Ovary (tissue), 9 donors: ENCODE results near the gene PAQR8. TPM values are rescaled to one million over a fixed set of nuclear protein-coding genes. Genes with fewer than 3 reads are reported as not detected.

Experiments
- DNase-seq, 5 donors: peaks; one replicate each; pipeline ENCODE4 v3.0.0-alpha.2; 2019 to 2020
- H3K27ac ChIP-seq, 2 donors: fragments of 200-600 bp; one replicate each; pipeline versions ENCODE4 v1.5.1 to v1.8.0; 2019 to 2022
- H3K27me3 ChIP-seq: fragments of 200-600 bp; one replicate; pipeline ENCODE4 v1.8.0; 2022
- H3K36me3 ChIP-seq: fragments of 200-600 bp; sonication (generic); one replicate; pipeline ENCODE4 v1.5.1; 2019
- H3K4me1 ChIP-seq: one replicate; pipeline ENCODE4 v1.8.1; 2013; ENCODE audit warnings: mild to moderate bottlenecking, moderate library complexity; ENCODE audit not compliant: insufficient read depth
- H3K4me3 ChIP-seq: fragments of 200-600 bp; sonication (generic); one replicate; pipeline ENCODE4 v1.5.1; 2017
- H3K9me3 ChIP-seq, 2 donors: fragments of 200-600 bp in 1 of 2; sonication (generic) in 1 of 2; one replicate each; pipeline versions ENCODE4 v1.5.1 to v1.8.1; 2013 to 2019; ENCODE audit warnings: mild to moderate bottlenecking in 1 of 2, moderate library complexity in 1 of 2
- EP300 ChIP-seq: sonication (generic); formaldehyde crosslinking; IDR thresholded peaks from one replicate; pipeline ENCODE4 v1.6.1; 2017; ENCODE audit warnings: antibody characterized with exemption
- POLR2A ChIP-seq: fragments of 450-650 bp; IDR thresholded peaks from one replicate; pipeline ENCODE4 v1.6.1; 2017; ENCODE audit warnings: antibody characterized with exemption, mild to moderate bottlenecking, moderate library complexity
- WGBS, 3 donors: extraction: QIAGEN DNeasy Blood & Tissue Kit in 1 of 3; methylation state at CpG; one replicate each; pipeline versions ENCODE4 v1.1.5 to v1.1.7; 2013 to 2017; 5-methylcytosine and 5-hydroxymethylcytosine counted together
- intact Hi-C, 4 donors: fragments of 100-400 bp; cut with DNase I; formaldehyde crosslinking; loops; one replicate each; pipeline versions ENCODE4 v1.11.0 to v1.15.1; 2022 to 2023
- polyA plus RNA-seq, 2 donors: library from polyadenylated mRNA; stranded (reverse); fragments of 200-250 nt in 1 of 2; fragments of 350-450 nt in 1 of 2; fragmentation: Illumina TruSeq in 1 of 2; extraction: RNeasy Lipid Tissue Mini Kit (QIAGEN cat#74804) in 1 of 2; gene quantifications; one replicate each; pipeline ENCODE4 v1.2.3, GENCODE V29; 2013 to 2014
- total RNA-seq, 7 donors: library from RNA; depleted of rRNA in 2 of 7; stranded (reverse); fragments of >200 nt in 2 of 7; fragmentation: NEBNext Ultra II Directional in 3 of 7; extraction: Animal tissue kit (Norgen Biotek cat#: 25700) in 3 of 7; gene quantifications; one replicate each; pipeline versions ENCODE4 v1.1.0 to v1.2.4, GENCODE V29; 2016 to 2023
- TF ChIP-seq, protein P1 (sequence below), 3 donors: fragments of 450-650 bp in 2 of 3; fragments of 200-600 bp in 1 of 3; IDR thresholded peaks; one replicate each; pipeline versions ENCODE4 v1.5.1 to v1.8.0; 2016 to 2022; ENCODE audit warnings: antibody characterized with exemption in 3 of 3, mild to moderate bottlenecking in 1 of 3
- donor health status: DM: no; HTN: no; CAD: no; lungs with moderate emphysema.
- donor health status: DM: no; HTN: no; CAD: no.
- donor health status: Bipolar disorder and iron deficiency.
- donor health status: DM: yes; HTN: yes; CAD: no.
- donor health status: DM: no; HTN: no; CAD: no.
- donor health status: DM: yes; HTN: yes; CAD: no.

PAQR8 gene
- total and polyA plus RNA-seq, 9 donors, result 13.2 to 33.6 (median 24.0) TPM

DNA sequence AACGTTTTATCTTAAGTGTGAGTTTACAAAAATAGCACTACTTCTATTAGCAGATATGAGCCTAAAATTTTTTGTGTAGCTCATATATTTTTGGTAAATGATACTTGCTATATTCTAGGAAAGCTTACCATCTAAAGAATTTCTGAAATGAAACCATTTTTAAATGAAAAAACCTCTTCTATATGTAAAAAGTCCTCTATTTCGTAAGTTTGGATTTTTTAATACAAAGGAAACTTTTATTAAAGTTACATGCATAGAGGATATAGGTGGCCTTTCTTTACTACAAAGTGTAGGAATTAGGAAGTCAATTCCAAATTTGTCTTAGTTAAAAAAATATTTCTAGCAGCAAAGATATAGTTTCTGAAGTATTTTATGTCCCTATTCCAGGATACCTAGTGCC, 77.0 kb downstream of the PAQR8 start:
- H3K27me3 ChIP-seq, result no peaks in the 10 kb centered on the region
- H3K4me1 ChIP-seq, result no peaks in the 10 kb centered on the region
- no peaks in the 10 kb centered on the region for H3K36me3 ChIP-seq
- TF ChIP-seq POLR2A (no peak), EP300 (no peak)
- TF ChIP-seq, protein P1, sequence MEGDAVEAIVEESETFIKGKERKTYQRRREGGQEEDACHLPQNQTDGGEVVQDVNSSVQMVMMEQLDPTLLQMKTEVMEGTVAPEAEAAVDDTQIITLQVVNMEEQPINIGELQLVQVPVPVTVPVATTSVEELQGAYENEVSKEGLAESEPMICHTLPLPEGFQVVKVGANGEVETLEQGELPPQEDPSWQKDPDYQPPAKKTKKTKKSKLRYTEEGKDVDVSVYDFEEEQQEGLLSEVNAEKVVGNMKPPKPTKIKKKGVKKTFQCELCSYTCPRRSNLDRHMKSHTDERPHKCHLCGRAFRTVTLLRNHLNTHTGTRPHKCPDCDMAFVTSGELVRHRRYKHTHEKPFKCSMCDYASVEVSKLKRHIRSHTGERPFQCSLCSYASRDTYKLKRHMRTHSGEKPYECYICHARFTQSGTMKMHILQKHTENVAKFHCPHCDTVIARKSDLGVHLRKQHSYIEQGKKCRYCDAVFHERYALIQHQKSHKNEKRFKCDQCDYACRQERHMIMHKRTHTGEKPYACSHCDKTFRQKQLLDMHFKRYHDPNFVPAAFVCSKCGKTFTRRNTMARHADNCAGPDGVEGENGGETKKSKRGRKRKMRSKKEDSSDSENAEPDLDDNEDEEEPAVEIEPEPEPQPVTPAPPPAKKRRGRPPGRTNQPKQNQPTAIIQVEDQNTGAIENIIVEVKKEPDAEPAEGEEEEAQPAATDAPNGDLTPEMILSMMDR (IDR thresholded peaks at IDR 0.05), result no peak
- no peak overlapping the region for H3K4me3 ChIP-seq
- DNase-seq, result no peak
- WGBS, 3 donors, result 72 to 76% (median 73%) methylated on average over 2 of the region's 2 CpGs
- intact Hi-C loops, result no loop called here
- no peaks in the 10 kb centered on the region for H3K9me3 ChIP-seq
- no peak overlapping the region for H3K27ac ChIP-seq

DNA sequence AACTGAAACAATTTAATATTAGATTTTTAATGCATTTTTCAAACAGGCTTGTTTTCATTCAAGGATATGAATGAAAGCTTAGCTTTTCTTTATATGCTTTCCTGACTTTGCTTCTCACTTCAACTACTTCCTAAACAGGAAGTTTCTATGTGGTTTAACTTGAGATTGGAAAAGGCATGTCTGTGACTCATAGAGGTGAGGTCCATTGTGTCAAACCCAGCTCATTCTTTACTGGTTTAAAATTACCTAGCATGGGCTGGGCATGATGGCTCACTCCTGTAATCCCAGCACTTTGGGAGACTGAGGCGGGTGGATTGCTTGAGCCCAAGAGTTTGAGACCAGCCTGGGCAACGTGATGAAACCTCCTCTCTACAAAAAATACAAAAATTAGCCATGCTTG, 92.6 kb downstream of the PAQR8 start:
- Histone ChIP-seq H3K27ac (no peak overlapping the region), H3K9me3 (no peaks in the 10 kb centered on the region), H3K36me3 (no peaks in the 10 kb centered on the region), H3K4me3 (no peak overlapping the region), H3K4me1 (no peaks in the 10 kb centered on the region), H3K27me3 (no peaks in the 10 kb centered on the region)
- TF ChIP-seq, protein P1 (IDR thresholded peaks at IDR 0.05), result no peak
- TF ChIP-seq POLR2A (no peak), EP300 (no peak)
- WGBS, 3 donors, result 70 to 92% (median 86%) methylated on average over 2 of the region's 2 CpGs
- DNase-seq, result no peak
- intact Hi-C loops, result no loop called here

DNA sequence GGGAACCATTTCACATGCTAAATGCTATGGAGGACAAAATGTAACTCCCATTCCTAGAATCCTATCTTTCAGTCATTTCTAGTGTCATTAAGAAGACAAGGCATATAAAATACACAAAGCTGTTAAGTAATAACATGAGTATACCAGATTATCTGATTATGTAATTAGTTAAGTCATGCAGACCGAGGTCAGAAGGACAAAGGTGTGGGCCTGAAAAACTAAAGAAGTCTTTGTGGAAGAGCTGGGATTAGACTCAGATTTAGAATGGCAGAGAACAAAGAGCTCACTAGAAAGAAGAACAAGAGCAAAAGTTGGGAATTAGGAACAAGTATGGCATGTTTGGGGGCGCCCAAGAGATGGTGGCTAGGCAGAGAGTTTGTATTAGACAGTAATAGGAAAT, 95.1 kb downstream of the PAQR8 start:
- Histone ChIP-seq H3K27me3 (no peaks in the 10 kb centered on the region), H3K9me3 (no peaks in the 10 kb centered on the region), H3K4me3 (no peak overlapping the region), H3K4me1 (no peaks in the 10 kb centered on the region), H3K27ac (no peak overlapping the region), H3K36me3 (no peaks in the 10 kb centered on the region)
- DNase-seq, result no peak
- 95 to 99% (median 99%) methylated on average over 2 of the region's 2 CpGs for WGBS, 3 donors
- intact Hi-C loops, result no loop called here
- no peak for TF ChIP-seq EP300
- TF ChIP-seq POLR2A, result no peak
- TF ChIP-seq, protein P1 (IDR thresholded peaks at IDR 0.05), result no peak

Other genes starting within 250 kb of the PAQR8 start
- not detected for gene IL17A, start 175.8 kb upstream of the PAQR8 start, total RNA-seq
- not detected for gene IL17A, start 175.8 kb upstream of the PAQR8 start, polyA plus RNA-seq
- not detected for gene IL17F, start 117.7 kb upstream of the PAQR8 start, total RNA-seq
- not detected for gene IL17F, start 117.7 kb upstream of the PAQR8 start, polyA plus RNA-seq
- gene MCM3, start 77.4 kb upstream of the PAQR8 start, total RNA-seq, result 10 to 100 TPM; 25.5 to 41.8 (median 37.1) TPM
- gene MCM3, start 77.4 kb upstream of the PAQR8 start, polyA plus RNA-seq, result 10 to 100 TPM; 34.3 to 43.8 TPM
- gene EFHC1, start 58.2 kb downstream of the PAQR8 start, total RNA-seq, result 10 to 100 TPM; 17.6 to 59.5 (median 23.5) TPM
- gene EFHC1, start 58.2 kb downstream of the PAQR8 start, polyA plus RNA-seq, result 10 to 100 TPM; 12.1 to 27.1 TPM
- gene TRAM2, start 214.9 kb downstream of the PAQR8 start, total RNA-seq, result 10 to 100 TPM in 6 of 7 donors, 1 to 10 TPM in 1; 7.7 to 31.0 (median 22.0) TPM
- 10 to 100 TPM; 10.4 to 36.9 TPM for gene TRAM2, start 214.9 kb downstream of the PAQR8 start, polyA plus RNA-seq